SU-DHL-6 (cell line): ENCODE data around the gene PPM1N.

ENCODE experiments used
- H2AFZ ChIP-seq: fragments of 200-600 bp; sonication (generic); 2 replicates; pipeline ENCODE4 v1.6.1; 2014; ENCODE audit warnings: low read depth, mild to moderate bottlenecking, moderate library complexity, mixed read lengths, antibody characterized with exemption, low read length; ENCODE audit not compliant: severe bottlenecking
- H3F3A ChIP-seq: fragments of 200-600 bp; shearing (Covaris generic); 2 replicates; pipeline ENCODE4 v1.6.0; 2016; ENCODE audit warnings: antibody characterized with exemption, mild to moderate bottlenecking; ENCODE audit not compliant: insufficient read depth
- H3K27ac ChIP-seq: fragments of 200-600 bp; sonication (generic); 2 replicates; pipeline ENCODE4 v1.5.1; 2016; ENCODE audit warnings: low read depth, mild to moderate bottlenecking, low read length, moderate library complexity, mixed read lengths
- H3K27me3 ChIP-seq: fragments of 200-600 bp; sonication (generic), shearing (Covaris generic); 2 replicates; pipeline ENCODE4 v1.6.0; 2014; ENCODE audit warnings: mild to moderate bottlenecking, low read length
- H3K36me3 ChIP-seq: fragments of 200-600 bp; sonication (generic); 2 replicates; pipeline ENCODE4 v1.6.1; 2014; ENCODE audit warnings: mild to moderate bottlenecking, low read length, mixed read lengths
- H3K4me2 ChIP-seq: fragments of 300-600, 200-600 bp; shearing (Covaris generic), sonication (generic); 2 replicates; pipeline ENCODE4 v1.6.0; 2014; ENCODE audit warnings: low read length, low read depth, mild to moderate bottlenecking; ENCODE audit not compliant: poor library complexity, severe bottlenecking
- H3K4me3 ChIP-seq: fragments of 200-600 bp; sonication (generic); 2 replicates; pipeline ENCODE4 v1.5.1; 2014; ENCODE audit warnings: antibody characterized with exemption, low read length, mild to moderate bottlenecking, mixed read lengths; ENCODE audit not compliant: insufficient read depth, poor library complexity, severe bottlenecking
- H3K79me2 ChIP-seq: fragments of 200-600 bp; sonication (generic); 2 replicates; pipeline ENCODE4 v1.6.1; 2014; ENCODE audit warnings: mild to moderate bottlenecking, low read length, moderate library complexity; ENCODE audit not compliant: insufficient read depth
- H3K9ac ChIP-seq: fragments of 200-600 bp; sonication (generic); 2 replicates; pipeline ENCODE4 v1.7.0; 2014; ENCODE audit warnings: mild to moderate bottlenecking, low read length
- H3K9me2 ChIP-seq: fragments of 200-600 bp; sonication (generic); replicated peaks from 2 replicates; pipeline ENCODE4 v1.6.1; 2014; ENCODE audit warnings: low read length; ENCODE audit not compliant: insufficient read depth
- H3K9me3 ChIP-seq: fragments of 200-600 bp; sonication (generic); 2 replicates; pipeline ENCODE4 v1.6.1; 2014; ENCODE audit warnings: low read length, mixed read lengths; ENCODE audit not compliant: insufficient read depth
- H4K20me1 ChIP-seq: fragments of 200-600 bp; sonication (generic); 2 replicates; pipeline ENCODE4 v1.6.1; 2014; ENCODE audit warnings: low read depth, mild to moderate bottlenecking, antibody characterized with exemption, low read length, moderate library complexity, mixed read lengths
- EZH2phosphoT487 ChIP-seq: fragments of 200-600 bp; sonication (generic), shearing (Covaris generic); conservative IDR thresholded peaks from 2 replicates; pipeline ENCODE4 v1.6.1; 2018; ENCODE audit warnings: mild to moderate bottlenecking, antibody characterized with exemption, low read length, moderate library complexity, mixed read lengths
- TF ChIP-seq, protein P1 (sequence below): fragments of 200-600 bp; sonication (generic); IDR thresholded peaks from one replicate; pipeline ENCODE4 v1.5.1; 2017; ENCODE audit warnings: antibody characterized with exemption, mild to moderate bottlenecking, low read length, moderate library complexity; ENCODE audit not compliant: insufficient read depth, poor library complexity, severe bottlenecking

PPM1N gene

GRCh38 chr19:45475537-45476291 lies 22.5 kb upstream of the PPM1N start:
- Histone ChIP-seq H3K9ac (no peak overlapping the region), H2AFZ (no peak overlapping the region), H3K36me3 (no peaks in the 10 kb centered on the region), H3K9me3 (no peaks in the 10 kb centered on the region), H3K9me2 (no peaks in the 10 kb centered on the region), H4K20me1 (no peaks in the 10 kb centered on the region), H3K4me2 (no peak overlapping the region), H3K4me3 (no peak overlapping the region), H3F3A (peaks cover 10% of the 10 kb centered on the region), H3K27me3 (no peaks in the 10 kb centered on the region), H3K27ac (no peak overlapping the region), H3K79me2 (no peaks in the 10 kb centered on the region)
- TF ChIP-seq, protein P1, sequence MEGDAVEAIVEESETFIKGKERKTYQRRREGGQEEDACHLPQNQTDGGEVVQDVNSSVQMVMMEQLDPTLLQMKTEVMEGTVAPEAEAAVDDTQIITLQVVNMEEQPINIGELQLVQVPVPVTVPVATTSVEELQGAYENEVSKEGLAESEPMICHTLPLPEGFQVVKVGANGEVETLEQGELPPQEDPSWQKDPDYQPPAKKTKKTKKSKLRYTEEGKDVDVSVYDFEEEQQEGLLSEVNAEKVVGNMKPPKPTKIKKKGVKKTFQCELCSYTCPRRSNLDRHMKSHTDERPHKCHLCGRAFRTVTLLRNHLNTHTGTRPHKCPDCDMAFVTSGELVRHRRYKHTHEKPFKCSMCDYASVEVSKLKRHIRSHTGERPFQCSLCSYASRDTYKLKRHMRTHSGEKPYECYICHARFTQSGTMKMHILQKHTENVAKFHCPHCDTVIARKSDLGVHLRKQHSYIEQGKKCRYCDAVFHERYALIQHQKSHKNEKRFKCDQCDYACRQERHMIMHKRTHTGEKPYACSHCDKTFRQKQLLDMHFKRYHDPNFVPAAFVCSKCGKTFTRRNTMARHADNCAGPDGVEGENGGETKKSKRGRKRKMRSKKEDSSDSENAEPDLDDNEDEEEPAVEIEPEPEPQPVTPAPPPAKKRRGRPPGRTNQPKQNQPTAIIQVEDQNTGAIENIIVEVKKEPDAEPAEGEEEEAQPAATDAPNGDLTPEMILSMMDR, result no peak
- TF ChIP-seq EZH2phosphoT487, result no peak

DNA sequence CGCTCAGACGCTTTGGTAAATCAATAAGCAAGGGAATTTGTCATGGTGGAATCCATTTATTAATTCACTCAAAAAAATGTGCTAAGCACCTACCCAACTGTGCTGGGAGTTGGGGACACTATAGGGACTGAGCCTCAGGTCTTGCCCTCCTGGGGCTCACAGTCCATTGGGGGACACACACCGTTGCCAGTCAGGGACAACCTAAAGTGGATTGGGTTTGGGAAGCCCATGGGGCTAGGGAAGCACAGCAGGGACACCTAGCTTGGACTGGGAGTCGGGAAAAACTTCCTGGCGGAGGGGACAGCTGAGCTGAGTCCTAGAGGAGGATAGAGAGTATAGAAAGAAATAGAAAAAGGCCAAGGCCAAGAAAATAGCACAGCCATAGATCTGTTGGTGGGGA lies 21.9 kb upstream of the PPM1N start:
- no peak overlapping the region for H2AFZ ChIP-seq

GRCh38 chr19:45477186-45477585 lies 21.1 kb upstream of the PPM1N start:
- Histone ChIP-seq H3K27ac (no peak overlapping the region), H3K4me3 (no peak overlapping the region), H4K20me1 (no peaks in the 10 kb centered on the region), H3K9me3 (no peaks in the 10 kb centered on the region), H3K27me3 (no peaks in the 10 kb centered on the region), H3F3A (peaks cover 10% of the 10 kb centered on the region), H3K79me2 (no peaks in the 10 kb centered on the region), H3K4me2 (no peak overlapping the region), H3K36me3 (no peaks in the 10 kb centered on the region), H2AFZ (no peak overlapping the region), H3K9me2 (no peaks in the 10 kb centered on the region), H3K9ac (no peak overlapping the region)
- TF ChIP-seq EZH2phosphoT487, result no peak
- TF ChIP-seq, protein P1, result no peak

More for the DNA sequence above, 21.9 kb upstream of the PPM1N start:
- Histone ChIP-seq H3F3A (peaks cover 10% of the 10 kb centered on the region), H3K27ac (no peak overlapping the region), H3K9me3 (no peaks in the 10 kb centered on the region), H3K9ac (no peak overlapping the region), H4K20me1 (no peaks in the 10 kb centered on the region), H3K27me3 (no peaks in the 10 kb centered on the region), H3K79me2 (no peaks in the 10 kb centered on the region), H3K9me2 (no peaks in the 10 kb centered on the region), H3K4me3 (no peak overlapping the region), H3K36me3 (no peaks in the 10 kb centered on the region), H3K4me2 (no peak overlapping the region)
- no peak for TF ChIP-seq EZH2phosphoT487
- TF ChIP-seq, protein P1, result no peak
